Measurements from ENCODE around the gene FSTL4.

FSTL4 gene

DNA sequence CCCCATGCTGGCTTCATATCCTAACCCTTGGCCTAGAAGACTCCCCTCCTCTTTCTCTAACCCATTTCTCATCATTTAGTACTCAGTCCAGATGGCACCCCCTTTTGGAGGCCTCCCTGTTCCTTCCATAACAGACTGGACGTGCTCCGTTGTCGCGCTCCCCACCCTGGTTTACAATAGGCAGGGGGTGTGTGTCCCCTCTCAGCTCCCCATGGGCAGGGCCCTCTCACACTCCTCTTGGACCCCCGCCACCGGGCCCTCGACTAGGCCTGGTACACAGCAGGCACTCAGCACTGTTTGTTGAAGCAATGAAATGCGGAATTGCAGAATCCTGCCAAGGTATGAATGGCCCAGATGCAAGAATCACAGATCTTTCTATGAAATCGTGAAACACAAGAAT, 227.4 kb downstream of the FSTL4 start:
- DNase-seq (ENCODE audit: low spot score), result no peak

DNA sequence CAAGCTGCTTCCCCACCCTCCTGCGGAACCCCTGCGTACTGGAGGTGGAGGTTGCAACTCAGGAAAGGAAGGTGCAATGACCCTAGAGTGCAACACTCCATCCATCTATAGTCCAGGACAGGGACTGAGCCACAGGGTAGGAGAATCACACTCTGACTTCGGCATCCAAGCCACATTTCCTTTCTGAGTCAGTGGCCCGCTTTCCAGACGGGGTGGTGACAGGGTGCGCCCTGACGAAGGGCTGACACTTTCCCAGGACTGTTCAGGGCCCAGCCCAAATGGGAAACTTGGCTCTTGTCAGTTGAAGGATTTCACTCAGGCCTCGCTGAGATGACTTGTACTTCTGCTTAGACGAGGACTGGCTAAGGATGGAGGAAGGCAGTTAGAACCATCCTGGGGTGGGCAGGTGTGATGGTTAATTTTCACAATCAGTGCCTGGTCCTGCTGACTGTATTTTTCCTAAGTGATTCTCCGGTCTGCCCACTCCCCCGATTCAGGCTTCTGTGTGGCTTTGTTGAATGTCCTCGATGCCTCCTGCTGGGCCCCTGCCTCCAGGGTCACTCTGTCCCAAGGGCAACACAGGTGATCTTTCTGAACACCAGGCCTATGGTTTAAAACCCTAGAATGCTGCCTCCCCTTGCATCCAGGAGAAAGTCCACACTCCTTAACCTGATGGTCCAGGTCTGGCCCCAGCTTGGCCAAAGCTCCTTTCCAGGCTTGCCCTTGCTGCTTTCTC, 228.1 kb downstream of the FSTL4 start:
- DNase-seq (ENCODE audit: low spot score), result no peak

DNA sequence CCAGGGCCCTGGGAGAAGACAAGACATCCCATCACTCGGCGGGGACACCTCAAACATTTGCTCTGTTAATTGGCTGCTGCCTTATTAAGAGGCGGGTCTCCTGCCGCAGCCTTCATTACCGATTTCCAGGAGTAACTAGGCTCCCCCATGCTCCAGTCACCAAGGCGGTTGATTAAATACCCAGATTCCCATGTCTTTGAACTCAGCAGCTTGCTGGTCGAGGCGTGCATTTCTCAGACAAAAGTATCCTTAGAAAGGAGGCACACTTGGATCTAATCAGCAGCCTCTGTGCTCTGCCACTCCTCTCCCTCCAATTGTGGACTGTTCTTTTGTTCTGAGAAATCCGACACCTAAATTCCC, 228.8 kb downstream of the FSTL4 start:
- DNase-seq (ENCODE audit: low spot score), result no peak

DNA sequence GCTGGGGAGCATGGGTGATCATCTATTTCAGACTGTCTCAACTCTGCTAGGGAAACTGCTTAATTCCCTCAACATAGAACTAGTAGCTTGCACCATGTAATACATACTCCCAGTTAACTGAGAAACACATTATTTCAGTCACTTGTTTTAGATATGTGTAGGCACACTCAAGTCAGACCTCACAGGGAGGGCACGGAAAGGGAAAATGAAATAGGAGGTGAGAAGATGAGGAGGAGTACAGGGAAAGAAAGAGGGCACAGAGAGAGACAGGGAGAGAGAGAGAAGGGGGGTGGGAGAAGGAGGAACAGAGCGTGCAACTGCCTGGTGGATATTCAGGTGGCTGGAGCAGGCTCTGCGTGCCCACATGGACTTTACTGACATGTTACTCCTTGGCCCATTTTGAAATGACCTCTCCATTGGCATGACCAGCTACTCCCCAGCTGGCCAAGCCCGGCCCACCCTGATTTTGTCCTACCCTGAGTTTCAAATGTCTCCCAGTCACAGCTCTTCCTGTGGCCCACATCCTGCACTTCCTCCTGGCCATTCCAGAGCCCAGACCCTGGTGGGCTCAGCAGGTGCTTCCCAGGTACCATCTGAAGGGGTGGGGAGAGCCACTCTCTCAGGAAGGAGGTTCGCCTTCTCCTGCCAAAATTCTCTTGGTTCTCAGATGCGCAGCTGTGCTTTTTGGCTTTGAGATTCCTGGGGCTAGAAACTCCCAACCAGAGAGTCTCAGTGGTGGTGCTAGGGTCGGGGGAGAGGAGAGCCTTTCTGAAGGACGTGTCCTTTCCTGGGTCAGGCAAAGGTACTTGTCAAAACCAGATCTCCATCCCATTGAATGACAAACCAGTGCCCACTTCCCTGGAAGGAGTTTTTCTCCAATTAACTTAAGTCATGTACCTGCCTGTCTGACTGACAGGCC, 229.4 kb downstream of the FSTL4 start:
- DNase-seq (ENCODE audit: low spot score), result no peak

DNA sequence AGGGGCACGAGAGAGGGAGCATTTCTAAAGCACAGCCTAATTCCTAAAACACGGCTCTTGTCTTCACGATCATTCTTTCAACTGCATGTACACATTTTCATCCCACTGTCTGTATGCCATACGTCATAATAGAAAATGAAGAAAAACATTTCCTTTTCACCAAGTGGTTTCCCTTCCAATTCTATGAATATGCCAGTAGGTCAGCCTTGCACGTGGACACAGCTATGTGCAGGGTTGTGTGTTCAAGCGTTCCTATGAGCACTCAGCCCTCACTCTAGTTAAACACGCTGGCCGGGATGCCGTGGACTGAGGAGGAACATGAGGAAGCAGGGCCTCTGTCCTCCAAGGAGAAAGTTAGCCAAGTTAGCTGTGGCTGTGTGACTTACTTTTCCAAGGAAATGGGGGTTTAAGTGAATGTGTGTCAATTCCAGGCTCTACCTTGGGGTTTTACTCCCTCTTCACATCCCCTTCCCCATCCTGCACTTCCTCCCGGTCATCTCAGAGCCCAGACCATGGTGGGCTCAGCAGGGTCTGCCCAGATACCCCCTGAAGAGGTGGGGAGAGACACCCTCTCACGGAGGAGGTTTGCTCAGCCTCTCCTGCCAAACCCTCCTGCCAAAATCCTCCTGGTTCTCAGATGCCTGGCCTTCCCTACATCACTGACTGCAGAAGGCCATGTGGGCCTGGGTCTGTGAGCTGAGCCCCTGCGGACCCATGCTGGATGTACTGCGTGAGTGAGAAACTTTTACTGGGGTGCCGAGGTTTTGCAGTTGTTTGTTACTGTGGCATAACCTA, 230.6 kb downstream of the FSTL4 start:
- no peak for DNase-seq (ENCODE audit: low spot score)

DNA sequence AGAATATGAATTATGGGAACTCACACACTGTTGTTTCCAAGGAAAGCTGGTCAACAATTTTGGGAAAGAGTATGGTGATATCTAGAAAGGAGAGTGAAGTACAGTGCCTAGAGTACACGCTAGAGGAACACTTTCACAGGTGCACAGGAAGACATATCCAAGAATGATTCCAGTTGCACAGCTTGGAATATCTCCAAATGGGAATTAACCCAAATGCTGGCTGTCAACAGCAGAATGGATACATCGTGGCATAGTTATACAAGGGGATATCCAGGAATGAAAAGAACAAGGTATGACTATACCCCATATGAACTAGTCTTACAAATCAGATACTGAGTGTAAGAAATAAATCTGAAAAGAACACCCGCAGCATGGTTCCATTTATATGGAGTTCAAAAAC, 231.3 kb downstream of the FSTL4 start:
- no peak for DNase-seq (ENCODE audit: low spot score)

DNA sequence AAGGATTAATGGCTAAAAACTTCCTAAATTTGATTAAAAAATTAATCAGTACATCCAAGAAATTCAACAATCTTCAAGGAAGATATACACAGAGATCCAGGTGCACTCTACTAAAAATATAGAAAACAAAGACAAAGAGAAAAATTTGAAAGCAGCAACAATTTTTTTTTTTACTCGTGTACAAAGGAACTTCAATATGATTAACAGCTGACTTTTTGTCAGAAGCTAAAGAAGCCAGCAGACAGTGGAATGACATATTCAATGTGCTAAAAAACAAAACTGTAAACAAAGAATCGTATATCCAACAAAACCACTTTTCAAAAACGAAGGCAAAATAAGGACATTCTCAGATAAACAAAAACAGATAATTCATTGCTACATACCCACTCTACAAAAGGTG, 234.6 kb downstream of the FSTL4 start:
- no peak for DNase-seq (ENCODE audit: low spot score)

DNA sequence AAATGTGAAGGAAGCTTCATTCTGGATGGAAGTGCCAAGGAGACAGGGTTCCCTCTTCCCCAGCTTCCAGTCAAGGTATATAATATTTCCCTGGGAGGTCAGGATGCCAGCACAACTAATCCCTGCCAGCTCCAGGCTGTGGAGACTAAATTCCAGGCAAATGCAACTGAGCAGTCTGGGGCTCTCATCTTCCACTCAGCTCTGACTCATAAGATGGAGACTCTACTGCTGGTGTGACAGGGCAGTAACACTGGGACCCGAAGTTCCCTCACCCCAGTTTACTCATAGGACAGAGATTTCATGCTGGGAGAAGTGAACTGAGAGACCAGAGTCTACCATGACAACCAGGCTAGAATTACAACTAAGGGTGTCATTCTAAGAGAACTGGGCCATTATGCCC, 235.4 kb downstream of the FSTL4 start:
- DNase-seq (ENCODE audit: low spot score), result no peak

DNA sequence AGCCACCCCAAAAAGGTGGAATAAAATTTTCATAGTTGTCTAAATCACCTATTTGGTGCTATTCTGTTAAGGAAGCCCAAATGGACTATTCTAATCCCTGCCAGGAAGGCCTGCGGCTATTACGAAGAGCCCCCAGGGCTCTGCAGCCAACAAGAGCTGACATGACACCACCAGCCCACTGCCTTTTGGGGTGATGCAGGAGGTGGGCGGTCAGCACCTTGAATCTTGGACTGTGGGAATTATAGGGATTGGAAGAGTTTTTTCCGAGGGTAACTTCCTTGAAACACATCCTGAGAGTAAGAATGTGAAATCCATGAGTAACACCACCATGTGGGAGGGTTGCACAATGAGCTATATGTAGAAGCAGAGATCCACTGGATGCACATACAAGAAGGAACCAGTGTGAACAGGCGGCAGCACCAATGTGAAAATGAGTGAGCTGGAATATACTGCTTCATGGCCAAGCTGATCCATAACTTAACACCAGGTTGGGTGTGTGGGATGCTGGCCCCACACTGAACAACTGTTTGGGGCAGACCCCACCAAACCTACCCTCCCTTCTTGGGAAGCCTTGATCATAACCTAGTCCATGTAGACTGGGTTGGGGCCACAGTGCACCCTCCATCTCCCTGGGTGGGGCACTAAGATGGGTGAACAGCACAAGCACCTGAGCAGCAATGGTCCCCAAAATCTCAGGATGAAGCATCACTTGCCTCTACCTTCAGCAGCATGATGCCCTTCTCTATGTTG, 239.0 kb downstream of the FSTL4 start:
- DNase-seq (ENCODE audit: low spot score), result no peak

DNA sequence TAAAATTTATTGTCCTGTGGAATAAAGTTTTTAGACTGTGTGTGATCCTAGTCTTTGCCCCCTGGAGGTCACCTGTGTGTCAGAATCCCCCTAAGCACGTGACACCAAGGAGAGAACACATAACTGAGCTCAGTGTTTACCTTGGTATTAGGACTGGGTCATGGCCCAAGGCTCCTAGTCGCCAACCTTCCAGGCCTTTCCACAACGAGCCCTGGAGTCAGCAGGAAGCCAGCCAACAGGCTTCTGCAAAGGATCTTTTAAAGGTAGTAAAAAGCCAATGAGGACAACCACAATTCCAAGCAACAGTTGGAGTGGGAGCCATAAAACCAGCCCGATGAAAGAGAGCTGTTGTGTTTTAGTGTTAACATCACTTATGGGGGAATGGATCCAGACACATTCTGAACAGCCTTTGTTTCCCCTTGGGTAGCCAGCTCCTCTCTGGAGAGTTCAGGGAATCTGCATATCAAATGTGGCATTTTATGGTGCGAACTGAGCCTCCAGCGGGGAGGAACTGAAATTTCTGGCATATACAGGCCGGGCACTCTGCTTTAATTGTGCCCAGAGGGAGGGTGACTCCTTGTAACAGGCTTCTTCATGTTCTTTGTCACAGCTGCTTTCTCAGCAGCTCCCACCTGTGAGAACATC, 239.9 kb downstream of the FSTL4 start:
- no peak for DNase-seq (ENCODE audit: low spot score)

DNA sequence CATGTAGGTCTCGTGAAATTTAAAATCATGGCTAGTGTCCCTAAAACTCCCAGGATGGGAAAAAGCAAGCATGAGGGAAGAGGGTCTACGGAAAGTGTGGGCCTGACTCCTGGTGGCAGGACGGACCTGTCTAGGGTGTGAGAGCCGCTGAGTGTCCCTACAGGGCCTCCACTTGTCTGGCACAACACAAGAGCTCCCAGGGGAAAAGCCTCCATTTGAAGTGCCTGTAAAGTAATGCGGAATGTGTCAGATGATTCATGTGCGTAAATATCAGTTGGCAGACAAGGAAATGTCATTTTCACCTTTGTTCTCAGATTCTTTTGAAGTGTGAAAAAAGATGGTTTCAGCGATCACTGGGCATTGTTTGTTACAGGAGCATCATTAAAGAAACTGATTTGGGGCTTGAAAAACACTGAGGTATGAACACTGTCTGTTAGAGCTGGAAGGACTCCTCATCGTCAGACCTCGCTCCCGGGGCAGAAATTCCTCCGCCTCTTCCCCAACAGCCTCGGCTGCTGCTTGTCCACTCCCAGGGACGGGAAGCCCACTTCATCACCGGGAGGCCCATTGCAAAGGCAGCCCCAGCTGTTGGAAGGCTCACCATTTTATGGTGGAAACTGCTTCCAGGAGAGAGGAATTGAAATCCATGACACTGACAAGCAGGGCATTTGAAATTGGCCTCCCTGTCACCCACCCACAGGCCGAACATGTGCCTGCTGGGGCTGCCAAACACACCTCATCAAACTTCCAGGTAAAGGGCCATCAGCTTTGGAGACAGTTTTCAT, 240.8 kb downstream of the FSTL4 start:
- no peak for DNase-seq (ENCODE audit: low spot score)

DNA sequence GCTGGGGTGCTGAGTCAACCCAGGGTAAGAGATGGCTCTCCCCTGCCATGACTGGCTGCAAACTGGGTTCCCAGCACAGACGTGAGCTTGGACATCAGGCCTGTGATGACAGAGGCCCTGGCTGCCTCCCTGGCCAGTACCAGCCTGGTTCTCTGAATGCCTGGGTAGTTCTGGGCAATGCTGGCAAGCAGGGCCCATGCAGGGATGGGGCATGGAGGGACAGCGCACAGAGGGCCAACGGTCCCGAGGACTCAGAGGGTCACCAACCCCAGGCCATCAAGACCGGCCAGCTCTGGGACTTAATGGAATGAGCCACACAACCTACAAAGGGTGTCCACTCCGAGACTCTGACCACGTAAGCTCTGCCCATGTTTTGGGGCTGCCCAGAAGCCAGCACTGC, 241.4 kb downstream of the FSTL4 start:
- DNase-seq (ENCODE audit: low spot score), result no peak

DNA sequence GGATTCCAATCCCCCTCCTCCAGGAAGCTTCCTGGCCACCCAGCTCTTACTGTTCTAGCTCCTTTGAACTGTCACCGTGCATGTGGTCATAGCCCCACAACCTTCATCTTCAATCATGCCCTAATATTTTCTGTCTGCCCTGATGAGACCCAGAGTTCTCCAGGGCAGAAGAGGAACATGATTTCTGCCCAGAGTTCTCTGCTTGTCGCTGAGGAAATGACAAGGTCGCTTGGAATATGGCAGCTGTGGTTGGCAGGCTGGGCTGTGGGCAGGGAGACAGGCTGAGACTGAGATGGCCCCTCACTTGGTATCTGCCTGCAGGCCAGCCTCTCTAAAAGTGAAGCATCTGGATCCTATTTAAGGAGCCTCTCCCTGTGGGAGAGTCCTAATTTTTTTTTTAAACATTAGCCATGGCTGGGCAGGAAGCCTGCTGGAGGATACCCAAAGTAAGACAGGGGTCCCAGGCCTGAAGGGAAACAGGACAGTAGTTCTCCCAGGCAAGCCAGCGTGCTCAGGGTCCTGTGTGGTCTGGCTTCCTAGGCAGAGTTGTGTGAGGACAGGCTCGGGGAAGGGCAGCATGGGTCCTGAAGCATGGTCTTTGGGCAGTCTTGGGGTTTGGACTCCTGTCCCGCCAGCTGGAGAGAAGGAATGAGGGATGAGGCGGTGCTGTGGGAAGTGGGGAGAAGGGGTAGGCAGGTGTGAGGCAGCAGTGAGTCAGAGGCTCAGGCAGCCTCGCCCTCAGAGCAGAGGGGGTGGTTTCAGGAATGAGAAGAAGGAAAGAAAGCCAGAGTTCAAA, 242.1 kb downstream of the FSTL4 start:
- DNase-seq (ENCODE audit: low spot score), result no peak

DNA sequence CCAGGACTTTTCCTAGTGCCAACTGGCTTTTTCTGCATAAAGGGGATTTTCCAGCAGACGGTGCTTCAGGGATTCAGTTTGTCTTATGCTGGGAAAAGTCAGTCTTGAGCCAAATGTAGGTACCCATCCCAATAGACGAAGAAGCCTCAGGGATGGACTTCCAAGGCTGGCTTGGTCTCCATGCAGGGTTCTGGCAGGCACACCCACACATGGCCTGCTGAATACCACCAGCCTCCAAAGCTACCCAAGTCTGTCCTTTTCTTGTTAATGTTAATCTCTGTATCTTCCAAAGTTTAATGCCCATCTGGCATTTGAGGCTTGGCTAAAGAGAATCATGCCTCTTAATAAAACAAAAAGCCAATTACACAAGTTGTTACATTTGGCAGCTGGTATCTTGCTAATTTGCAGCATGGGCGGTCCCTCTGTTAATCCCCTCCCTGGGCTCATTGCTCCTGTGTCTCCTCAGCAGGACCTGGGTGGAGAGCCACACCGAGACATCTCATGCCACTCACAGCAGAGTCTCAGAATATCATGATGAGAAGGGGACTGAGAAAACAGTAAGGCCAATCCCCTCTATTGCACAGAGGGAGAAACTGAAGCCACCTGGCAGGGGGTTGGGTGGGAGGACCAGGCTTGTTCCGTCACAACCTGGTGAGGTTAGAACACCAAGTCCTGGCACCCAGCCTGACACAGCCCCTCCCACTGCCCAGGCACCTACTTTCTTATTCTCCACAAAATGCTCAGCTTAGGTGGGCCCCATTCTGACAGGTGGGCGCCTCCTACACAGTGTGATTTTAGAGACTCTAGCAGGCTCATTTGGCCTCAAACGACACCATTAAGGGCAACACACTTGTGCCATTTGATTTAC, 243.2 kb downstream of the FSTL4 start:
- no peak for DNase-seq (ENCODE audit: low spot score)

DNA sequence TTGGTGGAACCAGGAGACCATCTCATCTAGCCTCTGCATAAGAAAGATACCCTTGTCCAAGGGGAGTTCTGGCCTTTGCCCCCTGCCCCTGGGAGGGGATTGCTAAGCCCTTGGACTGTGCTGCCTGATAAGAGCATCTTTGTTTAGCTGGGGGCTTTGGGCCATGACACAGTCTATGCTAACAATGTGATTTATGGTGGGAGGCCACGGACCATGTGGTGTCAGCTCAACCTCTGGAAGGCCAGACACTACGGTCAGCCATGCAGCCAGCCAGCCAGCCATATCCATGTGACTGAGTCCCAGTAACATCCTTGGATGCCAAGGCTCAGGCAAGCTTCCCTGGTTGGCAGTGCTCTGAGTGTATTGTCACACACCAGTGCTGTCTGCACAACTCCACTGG, 244.4 kb downstream of the FSTL4 start:
- no peak for DNase-seq (ENCODE audit: low spot score)

DNA sequence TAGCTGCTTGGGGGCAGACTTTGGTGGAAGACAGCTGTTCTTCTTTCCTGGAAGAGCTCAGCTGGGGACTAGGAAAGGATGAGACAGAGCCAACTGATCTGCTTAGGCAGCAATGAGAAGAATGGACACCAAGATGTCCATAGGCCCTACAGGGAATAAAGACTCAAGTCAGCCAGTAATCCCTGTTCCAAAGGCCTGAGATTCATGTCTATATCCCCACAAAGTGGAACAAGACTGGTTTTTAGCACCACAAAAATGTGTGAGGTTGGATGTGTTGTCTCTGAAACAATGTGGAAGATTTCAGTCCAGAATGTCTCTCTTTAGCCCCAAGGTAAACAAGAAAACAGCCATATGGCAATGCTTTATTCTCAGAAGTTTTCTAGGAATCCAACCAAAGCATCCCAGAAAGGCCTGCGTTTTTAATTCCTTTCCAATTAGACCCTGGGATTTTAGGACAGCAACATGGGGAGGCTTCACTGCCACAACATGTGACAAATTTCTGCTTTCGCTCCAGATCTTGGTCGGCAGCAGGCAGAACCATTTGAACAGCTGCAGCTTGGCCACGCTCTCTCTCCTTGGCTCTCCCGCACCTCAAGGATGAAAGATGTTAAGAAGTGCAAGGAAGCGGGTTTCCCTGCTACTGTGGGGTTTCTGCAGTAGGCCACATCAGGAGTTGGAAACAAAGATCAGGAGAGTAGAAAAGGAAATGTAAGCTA, 245.1 kb downstream of the FSTL4 start:
- no peak for DNase-seq (ENCODE audit: low spot score)

DNA sequence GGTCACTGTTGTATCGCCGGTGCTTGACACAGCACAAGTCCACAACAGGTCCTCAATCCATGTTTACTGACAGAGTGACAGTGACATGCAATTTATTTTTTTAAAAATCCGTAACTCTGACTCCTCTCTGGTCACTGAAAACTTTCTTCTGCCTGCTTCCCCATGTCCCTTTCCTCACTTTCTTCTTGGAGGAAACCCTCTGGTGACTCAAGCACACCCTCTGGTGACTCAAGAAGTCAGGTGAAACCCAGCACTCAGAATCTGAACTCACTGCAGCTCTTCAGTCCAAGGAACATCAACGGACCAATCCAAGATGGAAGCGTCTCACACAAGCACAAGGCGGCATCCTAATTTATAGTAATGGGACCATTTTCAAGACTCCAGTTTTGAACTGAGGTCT, 245.9 kb downstream of the FSTL4 start:
- DNase-seq (ENCODE audit: low spot score), result no peak

DNA sequence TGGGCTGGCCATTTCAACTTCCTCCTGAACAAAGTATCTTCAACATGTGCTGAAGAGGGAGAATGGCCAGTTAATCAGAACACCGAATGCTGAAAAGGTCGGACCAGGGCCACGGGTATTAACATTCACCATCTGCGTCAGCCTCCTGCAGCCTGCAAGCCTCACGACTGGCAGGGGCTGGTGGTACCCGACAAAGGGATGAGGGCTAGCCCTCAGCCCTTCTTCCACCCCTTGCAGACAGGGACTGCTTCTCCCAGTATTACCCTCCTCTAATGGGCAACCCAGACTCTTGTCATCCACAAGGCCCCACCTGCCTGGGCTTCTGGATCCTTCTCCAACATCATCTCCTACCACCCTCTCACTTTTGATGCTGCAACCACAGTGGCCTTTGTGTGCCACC, 246.6 kb downstream of the FSTL4 start:
- DNase-seq (ENCODE audit: low spot score), result no peak

Measured in CD4-positive, alpha-beta T cell treated with Interleukin-6 at 100 ng/mL for 8 hours (primary cell).